ENCODE measurements around the gene PROK1.

The PROK1 gene

GRCh38 chr1:110489406-110489805, 38.5 kb downstream of the PROK1 start:
- DNase-seq (ENCODE audit: low spot score): no peak

DNA sequence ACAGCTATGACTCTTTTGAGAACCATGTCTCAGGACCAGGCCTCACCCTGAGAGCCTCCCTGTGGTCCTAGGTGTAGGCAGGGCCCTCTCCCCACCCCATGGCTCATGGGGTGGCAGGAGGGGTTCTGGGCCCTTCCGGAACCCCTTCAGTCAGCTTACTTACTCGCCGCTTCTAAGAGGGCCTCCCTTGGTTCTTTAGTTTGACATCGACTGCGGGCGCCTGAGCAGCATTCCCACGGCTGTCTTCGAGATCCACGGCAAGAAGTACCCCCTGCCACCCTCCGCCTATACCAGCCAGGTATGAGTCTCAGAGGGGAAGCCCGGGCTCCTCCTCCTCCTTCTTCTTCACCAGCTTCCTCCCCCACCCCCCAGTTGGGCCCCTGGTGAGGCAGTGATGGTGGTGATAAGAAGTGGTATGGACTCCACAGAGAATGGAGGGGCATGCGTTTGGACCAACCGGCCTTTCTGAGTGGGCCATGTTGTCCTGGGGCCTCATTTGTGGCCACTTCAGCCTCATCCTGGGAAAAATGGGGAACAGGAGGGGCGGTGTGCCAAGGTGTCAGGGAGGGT, 39.1 kb downstream of the PROK1 start:
- no peak for DNase-seq (ENCODE audit: low spot score)

DNA sequence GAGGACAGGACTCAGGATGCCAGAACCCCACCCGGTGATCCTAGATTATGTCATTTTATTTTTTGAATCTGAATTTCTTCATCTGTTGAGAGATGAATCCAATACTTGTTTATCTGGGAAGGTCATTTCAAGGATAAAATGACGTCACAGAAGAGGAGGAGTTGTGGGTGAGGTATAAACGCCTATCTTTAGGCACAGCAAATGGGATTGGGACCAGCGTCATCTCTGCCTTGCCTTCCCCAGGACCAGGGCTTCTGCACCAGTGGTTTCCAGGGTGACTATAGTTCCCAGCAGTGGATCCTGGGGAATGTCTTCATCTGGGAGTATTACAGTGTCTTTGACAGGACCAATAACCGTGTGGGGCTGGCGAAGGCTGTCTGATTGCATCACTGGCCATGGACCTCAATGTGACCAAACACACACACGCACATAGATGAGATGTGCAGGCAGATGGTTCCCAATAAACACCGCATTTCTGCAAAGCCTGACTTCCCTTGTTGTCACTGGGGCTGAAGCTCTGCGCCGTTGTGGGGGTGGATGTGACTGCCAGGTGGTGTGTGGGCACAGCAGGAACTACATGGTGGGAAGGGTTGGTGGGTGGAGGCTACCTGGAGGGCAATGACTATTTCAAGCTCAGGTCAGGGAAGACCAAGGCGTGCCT, 40.0 kb downstream of the PROK1 start:
- no peak for DNase-seq (ENCODE audit: low spot score)

GRCh38 chr1:110492573-110492972, 41.6 kb downstream of the PROK1 start:
- no peak for DNase-seq (ENCODE audit: low spot score)

DNA sequence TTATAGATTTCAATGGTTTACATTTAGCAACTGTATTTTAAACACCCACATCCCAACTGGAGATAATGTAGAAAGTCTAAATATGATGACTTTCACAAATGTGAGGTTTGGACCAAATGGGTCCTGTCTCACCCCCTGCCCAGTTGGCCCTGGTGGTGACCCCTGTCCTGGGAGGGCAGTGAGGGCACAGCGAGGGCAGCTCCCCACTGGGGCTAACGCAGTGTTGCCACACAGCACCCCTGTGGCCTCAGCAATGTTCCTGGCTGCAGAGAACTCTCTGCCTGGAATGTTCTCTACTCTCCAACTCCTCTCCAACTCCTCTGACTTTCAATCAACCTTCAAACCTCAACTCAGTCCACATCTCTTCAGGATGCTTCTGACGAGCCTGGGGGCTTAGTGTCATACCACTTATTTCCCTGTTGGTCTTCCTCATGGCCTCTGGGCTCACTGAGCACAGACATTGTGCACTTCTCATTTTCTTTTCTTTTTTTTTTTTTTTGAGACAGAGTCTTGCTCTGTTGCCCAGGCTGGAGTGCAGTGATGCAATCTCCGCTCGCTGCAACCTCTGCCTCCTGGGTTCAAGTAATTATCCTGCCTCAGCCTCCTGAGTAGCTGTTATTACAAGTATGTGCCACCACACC, 42.2 kb downstream of the PROK1 start:
- no peak for DNase-seq (ENCODE audit: low spot score)

DNA sequence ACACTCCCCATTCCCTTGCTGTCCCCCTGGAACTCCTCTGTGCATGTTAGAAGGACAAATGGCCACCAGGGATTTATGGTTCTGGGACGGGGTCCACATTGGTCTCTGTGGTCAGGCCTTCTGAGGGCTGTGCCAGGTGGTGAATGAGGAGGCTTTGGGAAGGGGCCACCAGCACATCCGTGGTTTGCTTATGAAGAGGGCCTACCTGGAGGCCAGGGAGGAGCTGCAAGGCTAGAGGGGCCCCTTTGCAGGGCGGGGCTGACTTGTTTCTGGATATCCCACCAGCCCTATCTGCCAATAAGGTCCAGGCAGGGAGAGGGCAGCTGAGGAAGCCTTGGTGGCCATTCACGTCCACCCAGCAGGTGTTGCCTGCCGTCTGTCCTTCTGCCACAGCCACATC, 43.1 kb downstream of the PROK1 start:
- DNase-seq (ENCODE audit: low spot score): no peak

DNA sequence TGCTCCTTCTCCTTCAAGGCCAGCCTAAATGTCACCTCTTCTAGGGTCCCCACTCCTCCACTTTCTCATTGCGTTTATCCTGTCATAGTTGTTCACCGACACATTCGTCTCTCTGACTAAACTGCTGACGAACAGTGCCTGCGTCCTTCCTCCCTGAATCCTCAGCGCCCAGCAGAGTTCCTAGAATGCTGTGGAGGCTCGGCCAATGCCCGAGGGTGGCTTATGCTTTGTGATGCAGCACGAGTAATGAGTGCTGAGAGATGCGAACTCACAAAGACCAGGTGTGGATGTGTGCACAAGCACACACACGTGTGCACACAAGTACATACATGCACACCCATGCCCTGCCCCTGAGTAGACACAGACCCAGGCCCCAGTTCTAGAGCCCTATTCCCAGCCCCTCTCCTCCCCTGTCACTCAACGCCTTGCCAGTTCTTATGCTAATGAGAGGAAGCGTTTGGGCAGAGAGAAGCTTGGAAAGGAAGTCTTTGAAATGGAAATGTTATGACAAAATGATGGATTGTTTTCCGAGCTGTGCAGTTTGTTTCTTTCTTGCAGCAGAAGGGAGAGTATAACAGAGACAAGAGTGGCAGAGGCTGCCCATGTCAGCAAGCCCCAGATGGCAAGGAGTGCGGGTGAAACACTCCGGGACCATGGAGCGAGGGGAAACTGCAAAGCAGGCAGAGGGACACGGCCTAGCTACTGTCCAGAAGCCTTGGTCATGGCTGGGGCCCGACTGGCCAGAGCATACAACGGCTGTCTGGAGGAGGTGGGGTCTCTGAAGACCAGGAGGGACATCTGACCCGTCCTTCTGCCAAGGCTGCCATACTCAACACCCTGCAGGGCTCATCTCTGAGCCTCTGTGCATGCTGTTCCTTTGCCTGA, 43.8 kb downstream of the PROK1 start:
- no peak for DNase-seq (ENCODE audit: low spot score)

GRCh38 chr1:110495926-110496600, 45.1 kb downstream of the PROK1 start:
- peak; percentile 73 for DNase-seq (ENCODE audit: low spot score)

- no peak for DNase-seq (ENCODE audit: low spot score)
Observed at GRCh38 chr1:110498270-110498669, 47.3 kb downstream of the PROK1 start.

DNA sequence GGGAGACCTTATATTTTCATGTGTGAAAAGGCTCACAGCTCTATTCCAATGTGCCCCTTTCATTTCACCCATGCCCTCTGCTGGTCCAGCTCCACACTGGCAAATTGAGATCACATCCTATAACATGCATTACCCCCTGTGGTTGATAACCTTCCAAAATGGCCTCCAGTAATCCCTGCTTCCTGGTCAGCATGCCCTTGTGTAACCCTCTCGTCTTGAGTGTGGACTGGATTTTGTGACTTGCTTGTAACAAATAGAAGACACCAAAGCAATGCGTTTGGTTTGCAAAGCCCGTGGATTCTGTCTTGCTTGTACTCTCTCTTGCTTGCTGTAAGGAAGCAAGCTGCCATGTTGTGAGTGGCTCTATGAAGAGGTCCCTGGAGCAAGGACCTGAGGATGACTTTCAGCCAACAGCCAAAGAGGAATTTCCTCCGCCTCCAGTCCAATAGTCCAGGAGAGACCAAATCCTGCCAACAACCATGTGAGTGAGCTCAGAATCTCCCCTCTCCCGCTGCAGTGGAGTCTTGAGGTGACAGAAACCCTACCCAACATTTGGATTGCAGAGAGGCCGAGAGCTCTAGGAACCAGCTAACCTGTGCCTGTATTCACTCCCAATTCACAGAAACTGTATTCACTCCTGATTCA, 50.7 kb downstream of the PROK1 start:
- DNase-seq (ENCODE audit: low spot score): no peak

DNA sequence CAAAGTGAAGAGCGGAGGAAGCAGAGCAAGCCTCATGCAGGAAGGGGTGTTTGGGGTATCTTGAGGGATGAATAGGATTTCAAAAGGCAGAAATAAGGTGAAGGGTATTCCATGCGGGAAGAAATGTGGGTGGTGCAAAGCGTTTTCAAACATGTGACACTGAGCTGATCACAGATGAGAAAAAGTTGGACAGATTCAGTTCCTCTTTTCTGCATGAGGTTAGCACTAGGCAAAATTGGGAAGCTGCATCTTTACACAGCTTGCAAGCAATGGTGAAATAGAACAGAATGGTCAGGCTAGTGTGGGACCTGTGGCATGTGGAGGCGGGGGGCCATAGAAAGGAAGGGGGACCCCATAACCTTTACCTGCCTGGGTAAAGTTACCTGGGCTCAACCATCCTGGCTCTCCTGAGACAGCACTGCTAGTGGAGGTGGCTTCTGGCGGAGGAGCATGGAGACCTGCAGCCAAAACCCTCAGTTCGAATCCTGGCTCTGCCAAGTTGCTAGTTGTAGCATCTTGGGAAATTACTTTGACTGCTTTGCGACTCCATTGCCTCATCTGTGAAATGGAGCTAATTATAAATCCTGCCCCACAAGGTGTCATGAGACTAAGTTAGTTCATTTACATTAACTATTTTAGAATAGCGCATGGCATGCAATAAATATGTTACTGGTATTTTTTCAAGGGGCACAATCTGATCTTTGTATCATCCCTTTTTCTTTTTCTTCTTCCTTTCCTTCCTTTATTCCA, 51.6 kb downstream of the PROK1 start:
- DNase-seq (ENCODE audit: low spot score): peak; percentile 37

DNA sequence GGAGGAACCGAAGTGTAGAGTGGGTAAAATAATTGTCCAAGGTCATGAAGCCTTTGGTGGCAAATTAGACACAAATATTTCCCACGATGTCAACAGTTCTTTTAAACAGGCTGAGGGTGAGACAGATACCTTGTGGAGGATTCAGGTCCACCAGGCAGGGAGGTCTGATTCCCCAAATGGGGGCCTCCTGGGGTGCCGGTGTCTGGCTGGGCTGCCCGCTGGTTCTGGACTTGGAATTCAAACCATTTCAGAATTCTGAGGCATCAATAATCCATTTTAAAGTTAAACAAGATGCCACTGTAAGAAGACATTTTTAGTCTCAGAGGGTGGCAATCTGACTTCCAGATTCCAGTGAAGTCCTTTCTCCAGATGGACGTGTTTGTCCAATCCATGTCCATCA, 52.5 kb downstream of the PROK1 start:
- DNase-seq (ENCODE audit: low spot score): no peak

DNA sequence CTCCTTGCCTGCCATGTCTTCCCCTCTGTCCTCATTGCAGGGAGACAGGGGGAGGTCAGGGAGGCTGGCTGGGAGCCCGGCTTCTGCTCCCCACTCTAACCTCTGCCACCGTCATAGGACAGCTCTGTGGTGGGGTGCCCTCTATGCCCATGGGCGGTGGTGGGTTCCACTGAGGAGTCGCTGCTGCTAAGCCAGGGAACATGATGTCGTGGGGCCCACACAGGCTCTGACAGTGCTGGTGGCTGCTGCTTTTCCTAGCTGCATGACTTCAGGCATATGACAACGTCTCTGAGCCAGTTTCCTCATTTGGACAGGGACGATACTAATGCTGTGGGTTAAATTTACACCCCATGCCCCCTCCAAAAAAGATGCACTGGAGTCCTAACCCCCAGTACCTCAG, 53.3 kb downstream of the PROK1 start:
- no peak for DNase-seq (ENCODE audit: low spot score)

- DNase-seq (ENCODE audit: low spot score): no peak
Observed at GRCh38 chr1:110505596-110505995, 54.6 kb downstream of the PROK1 start.

GRCh38 chr1:110506541-110506940, 55.6 kb downstream of the PROK1 start:
- DNase-seq (ENCODE audit: low spot score): no peak

All from globus pallidus (tissue), 1 donor.